Measurements from ENCODE around the gene ZW10.

ZW10 gene

DNA sequence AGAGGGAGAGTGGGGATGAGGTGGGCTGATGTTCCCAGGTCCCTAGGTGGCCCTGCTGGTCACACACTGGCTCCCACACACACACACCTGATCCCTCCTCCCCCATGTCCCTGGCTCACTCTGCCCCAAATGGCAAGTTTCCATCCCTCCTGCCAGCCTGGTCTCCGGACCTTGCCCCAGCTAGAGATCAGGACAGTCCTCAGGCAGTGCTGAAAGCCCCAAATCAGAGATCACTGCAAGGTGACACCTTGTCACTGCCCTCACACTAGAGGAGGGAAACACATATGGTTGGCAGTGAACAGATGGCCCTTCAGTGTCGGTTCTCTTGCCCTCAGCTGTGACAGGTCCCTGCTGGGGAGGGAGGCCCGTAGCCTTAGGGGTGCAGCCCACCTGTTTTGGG is 75.0 kb downstream of the ZW10 start:
- in situ Hi-C loops (cut with MboI; ENCODE audit: low sequenced_read_pairs) = no loop called here

DNA sequence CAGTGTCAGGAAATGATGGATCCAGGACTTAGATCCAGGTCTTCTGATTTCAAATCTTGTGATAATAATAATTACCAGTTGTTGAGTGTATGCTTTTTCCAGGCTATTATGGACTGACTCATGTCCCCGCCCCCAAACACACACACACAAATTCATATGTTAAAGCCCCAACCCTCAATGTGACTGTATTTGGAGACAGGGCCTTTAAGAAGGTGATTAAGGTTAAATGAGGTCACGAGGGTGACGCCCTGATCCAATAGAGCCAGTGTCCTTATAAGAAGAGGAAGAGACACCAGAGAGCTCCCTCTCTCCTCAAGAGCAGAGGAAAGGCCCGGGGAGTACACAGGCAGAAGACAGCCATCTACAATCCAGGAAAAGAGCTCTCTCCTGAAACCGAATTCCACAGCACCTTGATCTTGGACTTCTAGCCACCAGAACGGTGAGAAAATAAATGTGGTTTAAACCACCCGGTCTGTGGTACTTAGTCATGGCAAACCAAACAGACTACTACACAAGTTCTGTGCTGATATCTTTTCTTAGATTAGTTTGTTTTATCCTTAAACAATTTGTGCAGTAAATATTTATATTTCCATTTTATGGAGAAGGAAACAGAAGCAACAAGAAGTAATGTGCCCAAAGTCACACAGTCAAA is 75.6 kb downstream of the ZW10 start:
- in situ Hi-C loops (cut with MboI; ENCODE audit: low sequenced_read_pairs) = no loop called here

DNA sequence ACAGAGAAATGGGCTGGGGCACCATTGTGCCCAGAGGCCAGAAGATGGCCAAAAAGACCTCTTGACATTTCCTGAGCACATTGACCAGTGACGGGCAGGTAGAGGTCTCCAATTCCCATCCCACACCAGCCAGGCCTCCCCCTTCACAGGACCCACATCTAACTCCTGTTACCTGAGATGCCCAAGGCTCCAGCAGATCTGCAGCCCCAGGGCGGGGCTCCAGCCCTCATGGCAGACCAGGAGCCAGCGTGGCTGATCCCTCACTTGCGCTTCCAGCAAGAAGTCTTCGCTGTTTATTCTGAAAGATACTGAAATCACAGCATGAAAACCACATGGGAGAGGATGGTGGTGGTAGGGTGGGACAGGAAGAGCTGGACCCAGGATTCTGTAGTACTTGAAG is 76.4 kb downstream of the ZW10 start:
- in situ Hi-C loops (cut with MboI; ENCODE audit: low sequenced_read_pairs) = no loop called here

DNA sequence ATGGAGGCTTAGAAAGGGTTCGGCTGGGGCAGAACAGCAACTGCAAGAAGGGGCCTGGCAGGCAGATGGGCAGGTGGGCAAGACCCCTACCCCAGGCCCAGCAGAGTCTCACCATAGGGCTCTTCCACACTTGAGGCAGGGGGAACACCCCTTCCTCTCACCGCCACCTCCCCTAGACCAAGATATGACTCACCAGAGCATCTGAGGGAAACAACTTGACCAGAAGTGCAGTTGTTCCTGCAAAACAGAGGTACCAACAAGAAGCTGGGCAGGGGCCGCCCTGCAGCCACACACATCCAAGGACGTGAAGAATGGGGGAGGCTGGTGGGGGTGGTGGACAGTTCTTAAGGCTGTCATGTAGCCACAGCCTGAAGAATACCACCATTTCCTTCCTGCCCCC is 78.3 kb downstream of the ZW10 start:
- in situ Hi-C loops (cut with MboI; ENCODE audit: low sequenced_read_pairs) = no loop called here

DNA sequence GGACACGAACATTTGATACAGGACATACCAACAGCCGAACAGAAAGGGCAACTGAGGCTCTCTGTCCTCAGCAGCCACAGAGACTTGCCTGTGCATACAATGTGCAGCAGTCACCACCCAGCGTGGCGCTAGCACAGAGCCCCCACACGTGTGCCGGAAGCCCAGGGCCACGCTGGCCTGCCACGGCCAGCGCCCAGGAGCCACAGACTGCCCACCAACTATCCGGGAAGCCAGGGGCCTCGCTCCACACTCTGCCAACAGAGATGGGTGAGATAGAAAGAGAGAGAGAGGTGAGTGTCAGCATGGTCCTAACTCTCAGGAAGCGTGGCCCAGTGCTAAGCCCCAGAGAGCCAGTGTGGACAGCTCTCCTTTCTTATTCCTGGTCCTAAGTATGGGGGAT is 79.1 kb downstream of the ZW10 start:
- in situ Hi-C loops (cut with MboI; ENCODE audit: low sequenced_read_pairs) = no loop called here

DNA sequence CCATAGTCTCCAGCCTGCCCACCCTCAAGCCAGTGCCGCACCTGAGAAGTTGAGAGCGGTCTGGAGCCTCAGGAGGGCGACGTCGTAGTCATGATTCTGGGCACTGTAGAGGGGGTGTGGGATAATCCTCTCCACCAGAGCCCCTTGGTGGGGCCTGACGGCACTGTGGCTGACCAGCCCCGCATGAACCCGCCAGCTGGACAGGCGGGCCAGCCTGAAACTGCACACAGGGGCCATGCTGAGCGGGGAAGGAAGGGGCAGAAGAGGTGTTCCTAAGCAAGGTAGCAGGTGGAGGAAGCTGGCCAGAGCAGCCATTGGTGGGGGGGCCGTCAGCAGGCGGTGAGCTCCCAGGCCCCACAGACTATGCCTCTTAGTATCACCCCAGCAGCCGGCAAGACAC is 80.5 kb downstream of the ZW10 start:
- in situ Hi-C loops (cut with MboI; ENCODE audit: low sequenced_read_pairs) = no loop called here

DNA sequence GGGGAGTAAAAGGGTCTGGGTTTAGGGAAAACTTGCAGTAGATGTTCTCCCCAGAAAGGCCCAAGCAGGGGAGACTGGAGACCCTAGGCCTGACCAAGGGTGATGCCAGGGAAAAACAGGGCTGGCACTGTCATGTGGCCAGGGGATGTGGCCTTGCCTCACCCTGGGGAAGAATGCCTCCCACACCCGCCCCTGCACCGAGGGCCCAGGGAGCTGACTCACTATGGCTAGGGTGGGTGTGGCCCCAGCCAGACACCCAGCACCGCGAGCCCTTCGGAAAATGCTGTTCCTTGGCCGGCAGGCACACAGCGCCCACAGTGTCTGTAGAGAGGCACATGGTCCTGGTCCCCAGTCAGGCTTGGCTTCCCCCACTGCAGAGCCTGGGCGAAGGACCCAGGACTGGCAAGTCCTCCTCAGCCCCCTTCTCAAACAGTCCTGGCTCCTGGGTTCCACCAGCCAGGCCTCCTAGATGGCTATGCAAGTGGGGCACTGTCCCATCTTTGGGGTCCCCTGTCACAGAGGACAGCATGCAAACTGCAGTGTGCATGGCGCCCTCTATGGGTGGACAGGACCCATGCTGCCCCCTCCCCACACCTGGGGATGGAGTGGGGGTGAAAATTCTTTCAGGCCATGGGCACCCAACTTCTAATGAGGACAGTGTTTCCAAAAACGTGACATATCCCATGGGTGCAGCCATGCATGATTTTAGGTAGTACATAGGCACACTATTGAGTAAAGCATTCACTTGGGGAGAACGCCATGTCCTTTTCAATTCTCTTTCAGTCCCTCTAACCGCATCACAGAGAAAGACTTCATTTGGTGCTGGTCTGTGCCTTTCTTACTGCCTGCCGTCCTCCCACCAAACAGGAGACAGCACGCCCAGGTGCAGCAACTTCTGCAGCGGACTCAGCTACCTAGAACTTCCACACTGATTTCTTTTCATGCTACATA is 82.6 kb downstream of the ZW10 start:
- in situ Hi-C loops (cut with MboI; ENCODE audit: low sequenced_read_pairs) = no loop called here

DNA sequence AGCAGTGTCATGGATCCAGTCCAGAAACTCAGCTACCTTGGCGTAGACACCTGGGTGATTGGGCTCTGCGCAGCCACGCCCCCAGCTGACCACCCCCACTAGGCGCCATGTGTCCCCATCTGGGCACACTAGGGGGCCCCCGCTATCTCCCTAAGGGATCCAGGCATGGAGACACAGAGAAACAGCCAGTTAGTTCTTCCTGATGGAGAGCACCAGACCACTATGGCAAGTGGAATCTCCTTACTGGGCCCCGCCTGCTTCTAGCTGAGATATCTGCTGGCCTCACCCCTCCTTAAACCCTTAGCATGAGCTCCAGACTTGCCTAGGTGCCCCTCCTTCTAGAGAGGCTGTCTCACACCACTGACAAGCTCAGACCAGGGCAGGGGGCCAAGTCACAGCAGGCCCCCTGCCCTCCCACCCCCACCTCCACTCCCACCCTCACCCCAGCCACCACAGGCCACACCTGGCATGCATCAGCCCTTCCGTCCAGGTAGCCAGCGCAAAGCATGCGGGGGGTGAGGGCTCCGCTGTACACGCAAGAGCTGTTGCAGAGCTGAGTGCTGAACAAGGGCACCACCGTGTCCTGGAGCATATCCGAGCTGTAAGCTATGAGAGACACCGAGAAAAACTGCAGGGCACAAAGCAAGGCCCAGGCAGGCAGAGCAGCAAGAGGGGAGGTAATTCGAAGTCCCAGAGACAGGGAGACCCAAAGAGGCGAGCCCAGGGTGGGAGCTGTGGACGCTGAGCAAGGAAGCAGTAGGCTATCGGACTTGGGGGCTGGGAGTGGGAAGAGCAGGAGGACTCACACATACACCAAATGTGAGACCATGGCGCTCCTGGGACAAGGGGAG is 83.5 kb downstream of the ZW10 start:
- in situ Hi-C loops (cut with MboI; ENCODE audit: low sequenced_read_pairs) = no loop called here

DNA sequence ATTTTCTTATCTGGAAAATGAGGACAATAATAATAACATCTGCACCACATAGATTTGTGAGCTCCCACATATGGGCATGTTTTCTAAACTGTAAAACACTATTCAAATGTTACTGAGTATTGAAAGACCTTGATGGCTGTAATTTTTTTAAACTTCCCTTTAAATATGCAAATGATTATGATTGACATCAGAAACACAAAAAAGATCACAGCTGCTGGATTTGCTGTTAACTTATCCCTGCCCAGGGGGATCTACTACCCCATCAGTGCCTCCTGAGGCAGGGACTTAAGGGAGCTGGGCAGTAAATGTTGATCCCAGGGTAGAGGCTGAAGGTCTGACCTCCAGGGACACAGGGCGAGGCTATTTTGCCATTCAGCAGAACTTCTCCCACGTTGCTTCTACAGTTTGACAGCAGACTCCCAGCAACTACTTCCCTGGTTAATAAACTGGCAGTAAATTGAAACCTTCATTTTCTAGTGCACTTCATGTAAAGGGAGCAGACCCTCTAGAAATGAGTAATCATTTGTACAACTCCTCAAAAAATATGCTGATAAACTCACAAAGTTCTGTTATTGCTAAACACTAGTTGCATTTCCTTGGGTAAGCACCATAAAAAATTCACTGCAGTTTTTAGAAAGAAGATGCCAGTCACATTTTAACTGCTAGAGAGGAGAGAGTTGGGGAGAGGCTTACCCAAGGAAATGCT is 87.7 kb downstream of the ZW10 start:
- in situ Hi-C loops (cut with MboI; ENCODE audit: low sequenced_read_pairs) = no loop called here

DNA sequence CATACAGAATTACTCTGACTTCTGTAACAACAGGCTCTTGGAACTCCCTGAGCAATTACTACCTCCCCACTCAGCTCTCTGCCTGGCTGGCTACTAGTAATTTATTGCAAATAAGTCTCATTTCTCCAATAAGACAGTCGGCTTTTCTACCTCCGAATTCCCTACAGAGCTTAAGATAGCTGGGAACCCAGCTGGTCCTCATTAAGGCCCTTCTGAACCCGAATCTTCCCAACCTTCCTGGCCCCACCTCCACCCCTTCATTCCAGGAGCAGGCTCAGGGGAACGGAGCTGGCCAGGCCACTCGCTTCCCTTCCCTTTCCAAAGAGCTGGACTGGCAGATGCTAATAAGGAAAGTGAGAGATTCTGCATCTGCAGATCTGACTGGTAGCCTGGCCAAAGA is 89.0 kb downstream of the ZW10 start:
- in situ Hi-C loops (cut with MboI; ENCODE audit: low sequenced_read_pairs) = no loop called here

DNA sequence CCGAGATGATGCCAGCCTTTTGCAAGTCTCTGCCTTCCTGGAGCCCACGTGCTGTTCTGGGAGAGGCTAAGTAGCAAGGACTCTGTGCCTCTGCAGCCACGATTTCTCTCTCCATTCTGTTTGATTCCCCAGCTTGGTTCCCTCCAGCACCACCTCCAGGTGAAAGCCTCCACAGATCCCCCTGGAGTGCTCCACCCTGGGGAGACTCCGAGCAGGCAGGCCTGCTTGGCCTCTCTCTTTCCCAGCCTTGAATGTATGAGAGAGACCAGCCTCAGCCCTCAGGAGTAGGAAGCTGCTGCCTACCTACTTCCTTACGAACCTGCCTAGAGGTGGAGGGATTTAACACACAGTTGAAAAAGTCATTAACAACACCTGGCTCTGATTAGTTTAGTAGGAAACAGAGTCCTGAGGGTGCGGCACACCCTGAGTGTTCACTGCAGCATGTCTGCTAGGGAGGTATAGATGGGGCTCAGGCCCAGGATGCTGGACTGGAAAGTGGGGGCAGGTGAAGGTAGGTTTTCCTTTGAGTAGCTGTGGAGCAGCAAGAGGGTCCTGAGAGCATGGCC is 89.9 kb downstream of the ZW10 start:
- in situ Hi-C loops (cut with MboI; ENCODE audit: low sequenced_read_pairs) = no loop called here
